ENCODE results near the gene CDC42EP3. TPM values are rescaled to one million over a fixed set of nuclear protein-coding genes. Genes with fewer than 3 reads are reported as not detected.

Gene CDC42EP3
- total and polyA plus RNA-seq, 2 donors (not counting 1 experiment from before 2014, with no cell fraction given), result 28.0 to 29.9 TPM

DNA sequence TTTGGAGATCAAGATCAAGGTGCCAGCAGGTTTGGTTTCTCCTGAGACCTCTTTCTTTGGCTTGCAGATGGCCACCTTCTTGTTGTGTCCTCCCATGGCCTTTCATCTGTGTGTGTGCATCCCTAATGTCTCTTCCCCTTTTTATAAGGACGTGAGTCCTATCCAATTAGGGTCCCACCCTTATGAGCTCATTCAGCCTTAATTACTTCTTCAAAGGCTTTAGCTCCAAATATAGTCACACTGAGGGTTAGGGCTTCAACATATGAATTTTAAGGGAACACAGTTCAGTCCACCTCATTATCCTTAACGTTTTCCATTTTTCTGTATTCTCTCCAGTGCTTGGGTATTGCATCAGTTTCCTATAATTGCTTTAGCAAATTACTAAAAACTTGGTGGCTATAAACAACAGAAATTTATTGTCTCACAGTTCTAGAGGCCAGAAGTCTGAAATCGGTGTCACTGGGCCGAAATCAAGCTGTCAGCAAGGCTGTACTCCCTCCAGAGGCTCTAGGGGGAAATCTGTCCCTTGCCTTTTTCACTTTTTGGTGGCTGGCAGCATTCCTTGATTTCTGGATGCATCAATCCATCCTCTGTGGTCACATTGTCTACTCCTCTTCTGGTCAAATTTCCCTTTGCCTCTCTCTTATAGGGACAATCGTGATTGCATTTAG lies 34.1 kb downstream of the CDC42EP3 start:
- H3K4me1 Mint-ChIP-seq, result peaks cover 50% of the 10 kb centered on the region
- no peak overlapping the region for H3K4me3 ChIP-seq (ENCODE audit: control extremely low read depth in 1 of 5, extremely low read depth in 1 of 5, insufficient read depth in 1 of 5, low read depth in 2 of 5, low read length in 4 of 5)
- H3K4me1 ChIP-seq (ENCODE audit: control insufficient read depth in 2 of 2, insufficient read depth in 2 of 2, low read length in 2 of 2), result peaks cover 33 to 34% of the 10 kb centered on the region in 2 donors
- H3K9ac ChIP-seq (ENCODE audit: low read length), result no peak overlapping the region
- ChIA-PET CTCF (interaction anchor here (0.6 to 1.7 kb wide), 3 partner anchors 13 to 223 kb away, joined by 3 to 6 read pairs (median 4); no protein-coding TSS in a partner anchor), POLR2A (no interaction called here)
- 90% methylated on average over 3 of the region's 5 CpGs for WGBS (ENCODE audit: insufficient coverage)
- peak overlapping the region; percentile 96 for H3K27ac Mint-ChIP-seq
- H3K27ac ChIP-seq (ENCODE audit: low read length in 2 of 2), result peak overlapping the region in 1 of 2 donors; percentile 93
- no peaks in the 10 kb centered on the region for H3K9me3 Mint-ChIP-seq (ENCODE audit: insufficient read depth)
- H3K4me3 Mint-ChIP-seq, result no peak overlapping the region
- H4K20me1 ChIP-seq (ENCODE audit: control insufficient read depth, insufficient read depth, low read length, poor library complexity, severe bottlenecking), result no peaks in the 10 kb centered on the region
- intact Hi-C loops (cut with micrococcal nuclease), result loop anchor here (5.0 kb wide), 1 partner anchor 35 kb away; no protein-coding TSS in a partner anchor
- H2AFZ ChIP-seq (ENCODE audit: insufficient read depth, low read depth, low read length, poor library complexity, severe bottlenecking), result no peak overlapping the region
- H3K27me3 ChIP-seq (replicated peaks in 1 of 4; ENCODE audit: control extremely low read depth in 1 of 4, control insufficient read depth in 3 of 4, insufficient read depth in 4 of 4, low read length in 3 of 4), result no peaks in the 10 kb centered on the region
- no peak for DNase-seq
- H3K4me2 ChIP-seq (replicated peaks; ENCODE audit: low read depth, low read length, poor library complexity, severe bottlenecking), result peak overlapping the region; percentile 55
- no peak for ATAC-seq (ENCODE audit: low read depth)
- no peaks in the 10 kb centered on the region for H3K27me3 Mint-ChIP-seq
- H3K79me2 ChIP-seq (ENCODE audit: control insufficient read depth, insufficient read depth, low read length), result peaks cover 18% of the 10 kb centered on the region
- no peaks in the 10 kb centered on the region for H3K36me3 ChIP-seq (replicated peaks in 1 of 2; ENCODE audit: control extremely low read depth in 1 of 2, control insufficient read depth in 1 of 2, extremely low read depth in 1 of 2, insufficient read depth in 2 of 2, low read length in 1 of 2)
- H3K9me3 ChIP-seq (ENCODE audit: control extremely low read depth in 1 of 3, control insufficient read depth in 2 of 3, insufficient read depth in 1 of 3, low read length in 2 of 3), result no peaks in the 10 kb centered on the region
- TF ChIP-seq, protein P1, sequence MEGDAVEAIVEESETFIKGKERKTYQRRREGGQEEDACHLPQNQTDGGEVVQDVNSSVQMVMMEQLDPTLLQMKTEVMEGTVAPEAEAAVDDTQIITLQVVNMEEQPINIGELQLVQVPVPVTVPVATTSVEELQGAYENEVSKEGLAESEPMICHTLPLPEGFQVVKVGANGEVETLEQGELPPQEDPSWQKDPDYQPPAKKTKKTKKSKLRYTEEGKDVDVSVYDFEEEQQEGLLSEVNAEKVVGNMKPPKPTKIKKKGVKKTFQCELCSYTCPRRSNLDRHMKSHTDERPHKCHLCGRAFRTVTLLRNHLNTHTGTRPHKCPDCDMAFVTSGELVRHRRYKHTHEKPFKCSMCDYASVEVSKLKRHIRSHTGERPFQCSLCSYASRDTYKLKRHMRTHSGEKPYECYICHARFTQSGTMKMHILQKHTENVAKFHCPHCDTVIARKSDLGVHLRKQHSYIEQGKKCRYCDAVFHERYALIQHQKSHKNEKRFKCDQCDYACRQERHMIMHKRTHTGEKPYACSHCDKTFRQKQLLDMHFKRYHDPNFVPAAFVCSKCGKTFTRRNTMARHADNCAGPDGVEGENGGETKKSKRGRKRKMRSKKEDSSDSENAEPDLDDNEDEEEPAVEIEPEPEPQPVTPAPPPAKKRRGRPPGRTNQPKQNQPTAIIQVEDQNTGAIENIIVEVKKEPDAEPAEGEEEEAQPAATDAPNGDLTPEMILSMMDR (IDR thresholded peaks at IDR 0.05), result no peak
- TF ChIP-seq EZH2 (IDR thresholded peaks at IDR 0.05; ENCODE audit: borderline replicate concordance, insufficient read depth, low read depth, low read length, poor library complexity, severe bottlenecking), result no peak
